Endodermal cell (in vitro differentiated cells): ENCODE results near the gene BBOX1. TPM values are rescaled to one million over a fixed set of nuclear protein-coding genes. Genes with fewer than 3 reads are reported as not detected.

Experiments used
- DNase-seq: peaks from one replicate; pipeline ENCODE4 v3.0.0-alpha.2; 2017
- H3K27ac ChIP-seq: 2 replicates; pipeline ENCODE4 v1.5.1; 2013; ENCODE audit warnings: mild to moderate bottlenecking, low read depth, low read length, moderate library complexity
- H3K27me3 ChIP-seq: 2 replicates; pipeline ENCODE4 v1.6.1; 2013; ENCODE audit warnings: mild to moderate bottlenecking, low read length, moderate library complexity; ENCODE audit not compliant: insufficient read depth, control insufficient read depth, poor library complexity, severe bottlenecking
- H3K36me3 ChIP-seq: 2 replicates; pipeline ENCODE4 v1.7.0; 2013; ENCODE audit warnings: mild to moderate bottlenecking, low read length, moderate library complexity; ENCODE audit not compliant: control insufficient read depth, insufficient read depth
- H3K4me1 ChIP-seq: one replicate; pipeline ENCODE4 v1.7.0; 2013; ENCODE audit warnings: low read length; ENCODE audit not compliant: control insufficient read depth, insufficient read depth
- H3K4me3 ChIP-seq: 2 replicates; pipeline ENCODE4 v1.5.1; 2013; ENCODE audit warnings: mild to moderate bottlenecking, low read length, moderate library complexity
- H3K9ac ChIP-seq: 2 replicates; pipeline ENCODE4 v1.6.1; 2013; ENCODE audit warnings: mild to moderate bottlenecking, low read length, moderate library complexity; ENCODE audit not compliant: poor library complexity, severe bottlenecking; ENCODE audit errors: extremely low read depth
- H3K9me3 ChIP-seq: 2 replicates; pipeline ENCODE4 v1.6.1; 2013; ENCODE audit warnings: mild to moderate bottlenecking, low read length, moderate library complexity; ENCODE audit not compliant: control insufficient read depth
- H3K27ac Mint-ChIP-seq: 2 replicates; pipeline ENCODE4 v1.8.0; 2020; ENCODE audit warnings: mixed read lengths
- H3K27me3 Mint-ChIP-seq: 2 replicates; pipeline ENCODE4 v1.8.0; 2021; ENCODE audit warnings: mild to moderate bottlenecking, mixed read lengths; ENCODE audit not compliant: insufficient read depth
- H3K36me3 Mint-ChIP-seq: 2 replicates; pipeline ENCODE4 v1.8.0; 2020; ENCODE audit warnings: low read depth, mixed read lengths
- H3K4me1 Mint-ChIP-seq: 2 replicates; pipeline ENCODE4 v1.8.0; 2020; ENCODE audit warnings: mixed read lengths
- H3K4me3 Mint-ChIP-seq: 2 replicates; pipeline ENCODE4 v1.8.0; 2020; ENCODE audit warnings: mild to moderate bottlenecking, moderate library complexity, mixed read lengths
- H3K9me3 Mint-ChIP-seq: 2 replicates; pipeline ENCODE4 v1.8.0; 2020; ENCODE audit warnings: mild to moderate bottlenecking, mixed read lengths
- CTCF ChIP-seq: fragments of 200-600 bp; sonication (generic); conservative IDR thresholded peaks from 2 replicates; pipeline ENCODE4 v1.5.0; 2021; ENCODE audit warnings: antibody characterized with exemption, mild to moderate bottlenecking
- WGBS, 2 experiments: methylation state at CpG; one replicate each; pipeline versions ENCODE4 v1.1.5 to v1.1.7; 2013; ENCODE audit warnings: missing lambda C conversion rate in 2 of 2, mixed read lengths in 1 of 2; ENCODE audit not compliant: insufficient coverage in 1 of 2, insufficient read length in 1 of 2; 5-methylcytosine and 5-hydroxymethylcytosine counted together
- total RNA-seq, 2 donors: library from RNA; stranded (reverse); fragmentation: NEBNext Ultra II Directional in 1 of 2; extraction: Animal tissue kit (Norgen Biotek cat#: 25700) in 1 of 2; gene quantifications; 2 replicates in 1 of 2; 3 replicates in 1 of 2; pipeline ENCODE4 v1.2.1, GENCODE V29; 2021

The BBOX1 gene
- total RNA-seq, 2 donors from 2014 or later = not detected

GRCh38 chr11:27108809-27109208, 68.2 kb downstream of the BBOX1 start:
- H3K4me1 ChIP-seq = no peaks in the 10 kb centered on the region
- TF ChIP-seq CTCF = no peak
- 90% methylated on average over 3 of the region's 4 CpGs; no CpG with 5 or more reads in 1 of the 2 experiments for WGBS, 2 experiments
- H3K9me3 ChIP-seq = no peaks in the 10 kb centered on the region
- H3K4me3 ChIP-seq = no peak overlapping the region
- no peak overlapping the region for H3K9ac ChIP-seq
- Mint-ChIP-seq H3K27me3 (no peaks in the 10 kb centered on the region), H3K4me3 (no peak overlapping the region), H3K36me3 (peaks cover 3% of the 10 kb centered on the region), H3K9me3 (peaks cover 17% of the 10 kb centered on the region), H3K4me1 (peaks cover 9% of the 10 kb centered on the region), H3K27ac (no peak overlapping the region)
- no peak for DNase-seq
- no peak overlapping the region for H3K27ac ChIP-seq
- H3K27me3 ChIP-seq = no peaks in the 10 kb centered on the region
- H3K36me3 ChIP-seq = no peaks in the 10 kb centered on the region

- no peak overlapping the region for H3K4me3 Mint-ChIP-seq
- no peaks in the 10 kb centered on the region for H3K27me3 Mint-ChIP-seq
- H3K36me3 ChIP-seq = no peaks in the 10 kb centered on the region
- H3K27me3 ChIP-seq = no peaks in the 10 kb centered on the region
- 67 to 87% methylated on average over 1 to 2 of the region's 2 CpGs for WGBS, 2 experiments
- no peaks in the 10 kb centered on the region for H3K9me3 ChIP-seq
- H3K9me3 Mint-ChIP-seq = peaks cover 3% of the 10 kb centered on the region
- H3K27ac Mint-ChIP-seq = no peak overlapping the region
- no peak for TF ChIP-seq CTCF
- H3K27ac ChIP-seq = peak overlapping the region; percentile 92
- H3K36me3 Mint-ChIP-seq = no peaks in the 10 kb centered on the region
- no peak overlapping the region for H3K9ac ChIP-seq
- H3K4me1 Mint-ChIP-seq = no peaks in the 10 kb centered on the region
- no peak overlapping the region for H3K4me3 ChIP-seq
- no peaks in the 10 kb centered on the region for H3K4me1 ChIP-seq
- DNase-seq = no peak
These were observed 71.3 kb downstream of the BBOX1 start for GRCh38 chr11:27111896-27112295.

GRCh38 chr11:27112946-27113345, 72.3 kb downstream of the BBOX1 start:
- Histone ChIP-seq H3K4me3 (no peak overlapping the region), H3K27ac (no peak overlapping the region), H3K4me1 (no peaks in the 10 kb centered on the region), H3K36me3 (no peaks in the 10 kb centered on the region), H3K9ac (no peak overlapping the region), H3K27me3 (no peaks in the 10 kb centered on the region), H3K9me3 (no peaks in the 10 kb centered on the region)
- no peaks in the 10 kb centered on the region for H3K4me1 Mint-ChIP-seq
- peaks cover 3% of the 10 kb centered on the region for H3K9me3 Mint-ChIP-seq
- no peak for TF ChIP-seq CTCF
- no peak overlapping the region for H3K4me3 Mint-ChIP-seq
- no peaks in the 10 kb centered on the region for H3K36me3 Mint-ChIP-seq
- 80 to 88% methylated on average over 1 of the region's 1 CpG for WGBS, 2 experiments
- no peaks in the 10 kb centered on the region for H3K27me3 Mint-ChIP-seq
- no peak overlapping the region for H3K27ac Mint-ChIP-seq
- DNase-seq = no peak
